Measurements from ENCODE around the gene PTPRK. TPM values are rescaled to one million over a fixed set of nuclear protein-coding genes. Genes with fewer than 3 reads are reported as not detected.

The PTPRK gene
- total and polyA plus RNA-seq, 2 of the 13 experiments (the other 11 are each of a cell fraction or from before 2014, with no cell fraction given): 43.6 to 98.3 TPM

DNA sequence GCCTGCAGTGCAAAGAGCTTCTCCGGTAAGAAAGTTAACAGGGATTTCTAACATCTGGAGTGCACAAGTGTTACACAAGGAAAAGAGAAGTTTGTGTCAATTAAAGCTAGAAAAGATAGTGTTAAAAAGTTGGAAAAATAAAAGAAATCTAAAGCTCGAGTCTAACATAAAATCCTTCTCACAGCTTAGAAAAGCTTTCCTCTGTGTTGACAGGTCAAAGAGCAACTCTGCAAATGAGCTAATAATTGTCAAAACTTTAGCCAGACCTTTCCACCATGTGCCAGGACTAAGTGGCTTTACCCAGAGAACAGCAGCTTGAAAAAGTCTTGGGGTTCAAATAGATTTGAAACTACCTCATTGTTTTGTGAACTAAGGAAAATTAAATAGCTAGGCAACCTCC, 14.8 kb downstream of the PTPRK start (continued):
- TF ChIP-seq MYPOP (CRISPR knock-in tag; IDR thresholded peaks at IDR 0.05): peak; percentile 48; the same call in 1 of the 2 replicates
- TF ChIP-seq SNRNP70 (IDR thresholded peaks at IDR 0.05; ENCODE audit: low read depth, low read length): no peak
- no peak for TF ChIP-seq CBFB (CRISPR knock-in tag; IDR thresholded peaks at IDR 0.05)
- TF ChIP-seq LCORL (IDR thresholded peaks at IDR 0.05): no peak
- TF ChIP-seq LCORL (CRISPR knock-in tag; IDR thresholded peaks at IDR 0.05): no peak
- TF ChIP-seq ZNF75D (CRISPR knock-in tag; IDR thresholded peaks at IDR 0.05; ENCODE audit: borderline replicate concordance): no peak
- TF ChIP-seq MYNN (CRISPR knock-in tag; IDR thresholded peaks at IDR 0.05; ENCODE audit: low read depth): no peak
- TF ChIP-seq RARA (CRISPR knock-in tag; IDR thresholded peaks at IDR 0.05): peak; percentile 45; the same call in 1 of the 2 replicates
- TF ChIP-seq POLR2A (IDR thresholded peaks at IDR 0.05; ENCODE audit: insufficient read depth in 1 of 2, low read depth in 2 of 2, low read length in 2 of 2): peak; percentile 37 to 42; a peak in 2 of 4 replicates
- TF ChIP-seq RFXANK (CRISPR knock-in tag; IDR thresholded peaks at IDR 0.05): no peak
- TF ChIP-seq NCOA1 (CRISPR knock-in tag; IDR thresholded peaks at IDR 0.05): 0 out of 2 replicates have a peak, but pooled peaks have one; percentile 33
- TF ChIP-seq, protein P1, sequence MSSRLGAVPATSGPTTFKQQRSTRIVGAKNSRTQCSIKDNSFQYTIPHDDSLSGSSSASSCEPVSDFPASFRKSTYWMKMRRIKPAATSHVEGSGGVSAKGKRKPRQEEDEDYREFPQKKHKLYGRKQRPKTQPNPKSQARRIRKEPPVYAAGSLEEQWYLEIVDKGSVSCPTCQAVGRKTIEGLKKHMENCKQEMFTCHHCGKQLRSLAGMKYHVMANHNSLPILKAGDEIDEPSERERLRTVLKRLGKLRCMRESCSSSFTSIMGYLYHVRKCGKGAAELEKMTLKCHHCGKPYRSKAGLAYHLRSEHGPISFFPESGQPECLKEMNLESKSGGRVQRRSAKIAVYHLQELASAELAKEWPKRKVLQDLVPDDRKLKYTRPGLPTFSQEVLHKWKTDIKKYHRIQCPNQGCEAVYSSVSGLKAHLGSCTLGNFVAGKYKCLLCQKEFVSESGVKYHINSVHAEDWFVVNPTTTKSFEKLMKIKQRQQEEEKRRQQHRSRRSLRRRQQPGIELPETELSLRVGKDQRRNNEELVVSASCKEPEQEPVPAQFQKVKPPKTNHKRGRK (CRISPR knock-in tag; IDR thresholded peaks at IDR 0.05): no peak
- TF ChIP-seq SETDB1 (CRISPR knock-in tag; IDR thresholded peaks at IDR 0.05; ENCODE audit: borderline replicate concordance): no peak
- TF ChIP-seq CERS6 (CRISPR knock-in tag; IDR thresholded peaks at IDR 0.05): no peak
- TF ChIP-seq HNRNPK (IDR thresholded peaks at IDR 0.05; ENCODE audit: low read depth, low read length, poor library complexity, severe bottlenecking): no peak
- TF ChIP-seq, protein P2, sequence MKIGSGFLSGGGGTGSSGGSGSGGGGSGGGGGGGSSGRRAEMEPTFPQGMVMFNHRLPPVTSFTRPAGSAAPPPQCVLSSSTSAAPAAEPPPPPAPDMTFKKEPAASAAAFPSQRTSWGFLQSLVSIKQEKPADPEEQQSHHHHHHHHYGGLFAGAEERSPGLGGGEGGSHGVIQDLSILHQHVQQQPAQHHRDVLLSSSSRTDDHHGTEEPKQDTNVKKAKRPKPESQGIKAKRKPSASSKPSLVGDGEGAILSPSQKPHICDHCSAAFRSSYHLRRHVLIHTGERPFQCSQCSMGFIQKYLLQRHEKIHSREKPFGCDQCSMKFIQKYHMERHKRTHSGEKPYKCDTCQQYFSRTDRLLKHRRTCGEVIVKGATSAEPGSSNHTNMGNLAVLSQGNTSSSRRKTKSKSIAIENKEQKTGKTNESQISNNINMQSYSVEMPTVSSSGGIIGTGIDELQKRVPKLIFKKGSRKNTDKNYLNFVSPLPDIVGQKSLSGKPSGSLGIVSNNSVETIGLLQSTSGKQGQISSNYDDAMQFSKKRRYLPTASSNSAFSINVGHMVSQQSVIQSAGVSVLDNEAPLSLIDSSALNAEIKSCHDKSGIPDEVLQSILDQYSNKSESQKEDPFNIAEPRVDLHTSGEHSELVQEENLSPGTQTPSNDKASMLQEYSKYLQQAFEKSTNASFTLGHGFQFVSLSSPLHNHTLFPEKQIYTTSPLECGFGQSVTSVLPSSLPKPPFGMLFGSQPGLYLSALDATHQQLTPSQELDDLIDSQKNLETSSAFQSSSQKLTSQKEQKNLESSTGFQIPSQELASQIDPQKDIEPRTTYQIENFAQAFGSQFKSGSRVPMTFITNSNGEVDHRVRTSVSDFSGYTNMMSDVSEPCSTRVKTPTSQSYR (CRISPR knock-in tag; IDR thresholded peaks at IDR 0.05; ENCODE audit: borderline replicate concordance): no peak
- peak; percentile 58; the same call in 1 of the 2 replicates for TF ChIP-seq SOX5 (CRISPR knock-in tag; IDR thresholded peaks at IDR 0.05; ENCODE audit: borderline replicate concordance)
- TF ChIP-seq AKAP8 (CRISPR knock-in tag; IDR thresholded peaks at IDR 0.05): no peak
- 0 out of 2 replicates have a peak, but pooled peaks have one; percentile 13 for TF ChIP-seq FOSL2 (CRISPR knock-in tag; IDR thresholded peaks at IDR 0.05)
- TF ChIP-seq PHF20 (CRISPR knock-in tag; IDR thresholded peaks at IDR 0.05): no peak
- no peak for TF ChIP-seq NONO (IDR thresholded peaks at IDR 0.05)
- no peak for TF ChIP-seq NONO (CRISPR knock-in tag; conservative IDR thresholded peaks at IDR 0.05)
- TF ChIP-seq CBX1 (IDR thresholded peaks at IDR 0.05; ENCODE audit: low read depth): no peak
- TF ChIP-seq NR2C2 (CRISPR knock-in tag; IDR thresholded peaks at IDR 0.05; ENCODE audit: borderline replicate concordance): peak; percentile 66
- TF ChIP-seq TAF15 (IDR thresholded peaks at IDR 0.05; ENCODE audit: low read depth, low read length, poor library complexity, severe bottlenecking): no peak
- TF ChIP-seq ZSCAN20 (CRISPR knock-in tag; IDR thresholded peaks at IDR 0.05; ENCODE audit: borderline replicate concordance): no peak
- TF ChIP-seq ZFP36L2 (CRISPR knock-in tag; IDR thresholded peaks at IDR 0.05): no peak
- TF ChIP-seq NFE2 (CRISPR knock-in tag; IDR thresholded peaks at IDR 0.05): no peak

Data from HepG2 (cell line).